ENCODE data around the gene NRSN2.
"Not testable (repeated sequence)": the region's sequence is repeated elsewhere in the genome, so short reads cannot be mapped to it uniquely, and the experiment has no call there.

The NRSN2 gene

DNA sequence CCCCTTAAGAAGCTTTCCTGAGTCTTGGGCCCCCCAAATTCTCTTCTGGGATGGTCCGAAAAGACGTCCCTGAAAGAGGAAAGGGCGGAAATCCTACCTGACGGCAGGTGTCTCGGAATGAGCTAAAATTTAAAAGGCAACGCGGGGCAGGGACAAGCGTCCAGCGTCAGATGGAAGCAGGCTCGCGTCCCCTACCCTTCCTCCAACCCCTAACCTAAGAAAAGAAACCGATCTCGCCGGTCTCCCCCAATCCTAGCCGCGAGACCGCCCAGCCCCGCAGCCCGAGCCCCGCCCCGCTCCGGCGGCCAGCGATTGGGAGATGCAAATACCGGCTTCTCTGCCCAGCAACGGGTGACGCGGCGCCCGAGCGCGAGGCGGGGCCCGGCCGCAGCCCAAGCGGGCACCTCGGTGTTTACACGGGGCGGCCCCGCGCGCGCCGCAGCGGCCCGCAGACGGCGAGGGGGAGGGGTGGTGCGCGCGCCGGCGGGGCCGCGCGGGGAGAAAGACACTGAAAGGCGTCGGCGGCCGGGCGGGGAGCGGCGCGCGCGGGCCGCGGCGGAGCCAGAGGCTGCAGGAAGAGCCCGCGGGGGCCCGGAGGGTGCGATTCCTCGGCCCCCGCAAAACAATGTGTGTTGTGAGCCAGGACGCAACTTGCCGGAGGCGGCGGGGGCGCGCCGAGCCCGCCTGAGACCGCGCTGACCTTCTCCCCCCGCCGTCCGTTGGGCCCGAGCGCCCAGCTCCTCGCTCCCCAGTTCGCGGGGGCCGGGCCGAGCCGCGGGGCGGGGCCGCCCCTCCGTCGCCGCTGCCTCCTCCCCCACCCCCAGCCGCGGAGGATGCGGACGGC, 21.6 kb upstream of the NRSN2 start, which contains the start of gene SOX12:
Gene SOX12 (plus strand): TSS at position 508 of the 844 bp plus-strand sequence. CDS start 373 bp downstream, outside the sequence.
- DNase-seq: peak; percentile 86

DNA sequence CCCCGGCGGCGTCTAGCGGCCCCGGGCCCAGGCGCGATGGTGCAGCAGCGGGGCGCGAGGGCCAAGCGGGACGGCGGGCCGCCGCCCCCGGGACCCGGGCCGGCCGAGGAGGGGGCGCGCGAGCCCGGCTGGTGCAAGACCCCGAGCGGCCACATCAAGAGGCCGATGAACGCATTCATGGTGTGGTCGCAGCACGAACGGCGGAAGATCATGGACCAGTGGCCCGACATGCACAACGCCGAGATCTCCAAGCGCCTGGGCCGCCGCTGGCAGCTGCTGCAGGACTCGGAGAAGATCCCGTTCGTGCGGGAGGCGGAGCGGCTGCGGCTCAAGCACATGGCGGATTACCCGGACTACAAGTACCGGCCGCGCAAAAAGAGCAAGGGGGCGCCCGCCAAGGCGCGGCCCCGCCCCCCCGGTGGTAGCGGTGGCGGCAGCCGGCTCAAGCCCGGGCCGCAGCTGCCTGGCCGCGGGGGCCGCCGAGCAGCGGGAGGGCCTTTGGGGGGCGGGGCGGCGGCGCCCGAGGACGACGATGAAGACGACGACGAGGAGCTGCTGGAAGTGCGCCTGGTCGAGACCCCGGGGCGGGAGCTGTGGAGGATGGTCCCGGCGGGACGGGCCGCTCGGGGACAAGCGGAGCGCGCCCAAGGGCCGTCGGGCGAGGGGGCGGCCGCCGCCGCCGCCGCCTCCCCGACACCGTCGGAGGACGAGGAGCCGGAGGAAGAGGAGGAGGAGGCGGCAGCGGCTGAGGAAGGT, 20.8 kb upstream of the NRSN2 start:
- DNase-seq: peak; percentile 52

DNA sequence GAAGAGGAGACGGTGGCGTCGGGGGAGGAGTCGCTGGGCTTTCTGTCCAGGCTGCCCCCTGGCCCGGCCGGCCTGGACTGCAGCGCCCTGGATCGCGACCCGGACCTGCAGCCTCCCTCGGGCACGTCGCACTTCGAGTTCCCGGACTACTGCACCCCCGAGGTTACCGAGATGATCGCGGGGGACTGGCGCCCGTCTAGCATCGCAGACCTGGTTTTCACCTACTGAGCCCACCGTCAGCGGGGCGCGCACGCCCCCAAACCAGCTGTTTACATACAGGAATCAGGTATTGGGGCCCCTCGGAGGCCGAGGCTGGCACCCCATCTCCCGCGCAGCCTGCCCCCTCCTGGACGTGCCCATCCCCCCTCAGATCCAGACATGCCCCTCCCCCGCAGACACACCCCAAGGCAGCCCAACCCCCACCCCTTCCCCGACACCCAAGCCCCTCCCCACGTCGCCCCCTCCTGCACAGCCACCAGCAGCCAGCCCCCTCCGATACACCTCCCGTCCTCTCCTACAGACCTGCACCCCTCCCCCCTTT, 20.2 kb upstream of the NRSN2 start:
- no peak for DNase-seq

DNA sequence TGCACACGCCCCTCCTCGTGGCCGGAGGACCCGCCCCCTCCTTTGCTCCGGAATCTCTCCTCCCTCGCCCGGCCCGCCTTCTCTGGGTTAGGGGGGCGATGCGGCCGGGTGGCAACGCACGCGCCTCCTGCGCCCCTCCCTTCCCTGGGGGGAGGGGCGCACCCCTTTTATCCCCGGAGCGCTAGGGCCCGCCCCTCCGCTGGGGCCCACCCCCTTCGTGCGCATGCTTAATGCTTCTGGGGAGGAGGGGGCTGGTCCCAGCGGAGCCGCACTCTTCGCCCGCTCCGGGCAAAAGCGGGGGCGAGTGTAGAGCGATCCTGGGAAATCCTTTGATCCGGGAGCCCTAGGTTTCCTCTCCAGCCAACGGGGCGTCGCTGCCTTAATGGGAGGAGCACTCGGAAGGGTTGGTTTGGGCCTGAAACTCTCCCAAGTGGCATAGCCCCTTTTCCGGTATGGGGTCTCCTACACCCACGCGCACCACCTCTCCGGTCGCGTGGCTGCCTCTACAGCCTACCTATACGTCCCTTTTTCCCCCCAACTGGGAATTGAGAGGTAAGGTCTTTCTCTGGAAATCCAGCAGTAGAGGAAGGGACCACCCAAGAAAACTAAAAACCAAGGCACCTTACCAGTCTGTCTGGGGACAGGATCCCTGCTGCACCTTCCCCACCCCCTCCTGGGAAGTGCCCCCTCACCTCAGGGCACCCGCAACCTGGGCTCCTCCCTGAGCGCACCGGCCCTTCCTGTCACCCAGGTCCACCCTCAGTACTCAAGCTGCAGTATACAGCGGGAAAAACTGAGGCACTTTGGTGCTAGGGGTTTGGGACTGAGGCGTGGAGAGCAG, 19.5 kb upstream of the NRSN2 start:
- peak; percentile 78 for DNase-seq

DNA sequence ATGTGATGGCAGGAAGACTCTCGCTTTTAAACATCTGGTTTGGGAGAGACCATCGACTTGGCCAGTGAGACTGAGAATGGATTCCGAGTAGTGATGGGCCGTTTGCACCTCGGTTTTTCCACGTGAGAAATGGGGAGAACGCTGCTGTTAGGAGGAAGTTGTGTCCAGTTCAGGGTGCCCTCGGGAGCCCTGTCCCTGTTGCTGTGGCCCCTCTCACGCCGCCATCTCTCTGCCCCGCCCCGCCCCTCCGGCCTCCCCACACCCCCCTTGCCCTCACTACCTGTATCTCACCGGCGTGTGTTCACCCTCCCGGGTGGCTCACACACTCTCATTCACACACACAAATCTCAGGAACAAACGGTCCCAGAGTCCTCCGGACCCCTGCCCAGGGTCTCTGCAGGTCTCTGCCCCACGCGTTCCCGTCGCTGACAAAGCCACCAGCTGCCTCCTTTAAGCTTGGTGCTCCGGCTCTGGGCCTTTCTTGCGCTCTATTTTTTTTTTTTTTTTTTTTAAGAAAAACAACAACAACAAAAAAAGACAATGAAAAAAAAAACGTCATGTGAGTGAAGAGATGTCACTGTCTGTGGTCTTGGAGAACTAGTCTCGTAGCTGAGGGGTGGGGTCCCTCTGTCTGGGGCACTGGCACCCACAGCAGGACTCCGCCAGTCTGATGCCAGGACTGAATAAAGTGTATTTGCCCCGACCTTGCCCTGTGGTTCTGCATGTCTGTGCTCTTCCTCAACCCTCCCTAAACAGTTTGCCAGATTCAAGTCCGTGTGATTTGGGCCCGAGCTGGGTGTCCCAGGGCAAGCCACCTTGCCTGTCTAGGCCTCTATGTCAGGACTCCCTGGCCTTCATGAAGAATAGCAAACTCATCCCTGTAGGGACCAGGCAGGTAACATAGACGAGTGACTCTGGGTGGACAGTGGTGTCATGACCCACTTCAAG, 18.6 kb upstream of the NRSN2 start:
- DNase-seq: no peak

DNA sequence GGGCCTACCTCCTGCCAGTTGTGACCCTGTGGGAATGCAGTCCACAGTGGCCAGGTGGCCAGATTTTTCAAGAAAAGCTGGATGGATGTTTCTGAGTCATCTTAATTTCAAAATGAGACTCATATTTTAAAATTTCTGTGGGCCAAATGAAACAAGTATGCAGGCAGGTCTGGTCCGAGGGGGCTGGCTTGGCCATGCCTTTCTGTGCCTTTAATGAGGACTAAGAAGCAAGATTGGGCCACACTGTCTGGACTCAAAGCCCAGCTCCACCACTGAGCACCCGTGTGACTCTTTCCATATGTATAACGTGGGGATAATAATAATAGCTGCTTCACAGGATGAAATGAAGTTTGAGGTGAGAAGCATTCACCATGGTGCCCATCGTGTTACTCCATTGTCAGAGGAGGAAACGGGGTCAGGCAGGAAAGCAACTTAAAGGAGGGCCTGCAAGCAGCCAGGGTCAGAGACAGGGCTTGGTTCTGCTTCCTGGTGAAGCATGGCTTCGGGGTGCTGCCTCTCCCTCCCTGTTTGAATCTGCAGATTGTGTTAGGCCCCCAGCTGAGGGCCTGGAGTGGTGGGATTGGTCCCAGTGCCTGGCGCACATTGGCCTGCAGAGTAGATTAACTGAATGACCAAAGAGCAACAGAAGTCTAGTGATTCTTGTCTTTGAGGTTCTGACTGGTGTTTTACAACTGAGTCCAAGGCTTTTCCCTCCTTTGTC, 17.8 kb upstream of the NRSN2 start:
- DNase-seq: no peak

DNA sequence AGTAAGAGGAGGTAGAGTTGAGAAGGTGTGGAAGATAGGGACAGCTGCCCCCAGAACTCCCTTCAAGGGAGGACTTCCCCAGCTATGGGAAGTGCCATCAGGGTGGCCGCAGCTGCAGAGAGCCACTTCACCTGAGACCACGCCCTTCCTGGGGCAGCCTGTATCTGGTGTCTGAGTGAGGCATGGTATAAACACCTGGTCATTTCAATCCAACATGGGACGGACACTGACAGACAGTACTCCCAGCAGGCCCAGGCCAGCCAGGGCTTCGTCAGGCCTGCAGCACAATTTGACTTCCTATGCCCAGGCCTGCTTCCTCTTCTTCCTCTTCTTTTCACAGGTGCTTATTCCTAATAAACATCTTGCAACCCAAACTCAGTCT, 17.1 kb upstream of the NRSN2 start:
- no peak for DNase-seq

DNA sequence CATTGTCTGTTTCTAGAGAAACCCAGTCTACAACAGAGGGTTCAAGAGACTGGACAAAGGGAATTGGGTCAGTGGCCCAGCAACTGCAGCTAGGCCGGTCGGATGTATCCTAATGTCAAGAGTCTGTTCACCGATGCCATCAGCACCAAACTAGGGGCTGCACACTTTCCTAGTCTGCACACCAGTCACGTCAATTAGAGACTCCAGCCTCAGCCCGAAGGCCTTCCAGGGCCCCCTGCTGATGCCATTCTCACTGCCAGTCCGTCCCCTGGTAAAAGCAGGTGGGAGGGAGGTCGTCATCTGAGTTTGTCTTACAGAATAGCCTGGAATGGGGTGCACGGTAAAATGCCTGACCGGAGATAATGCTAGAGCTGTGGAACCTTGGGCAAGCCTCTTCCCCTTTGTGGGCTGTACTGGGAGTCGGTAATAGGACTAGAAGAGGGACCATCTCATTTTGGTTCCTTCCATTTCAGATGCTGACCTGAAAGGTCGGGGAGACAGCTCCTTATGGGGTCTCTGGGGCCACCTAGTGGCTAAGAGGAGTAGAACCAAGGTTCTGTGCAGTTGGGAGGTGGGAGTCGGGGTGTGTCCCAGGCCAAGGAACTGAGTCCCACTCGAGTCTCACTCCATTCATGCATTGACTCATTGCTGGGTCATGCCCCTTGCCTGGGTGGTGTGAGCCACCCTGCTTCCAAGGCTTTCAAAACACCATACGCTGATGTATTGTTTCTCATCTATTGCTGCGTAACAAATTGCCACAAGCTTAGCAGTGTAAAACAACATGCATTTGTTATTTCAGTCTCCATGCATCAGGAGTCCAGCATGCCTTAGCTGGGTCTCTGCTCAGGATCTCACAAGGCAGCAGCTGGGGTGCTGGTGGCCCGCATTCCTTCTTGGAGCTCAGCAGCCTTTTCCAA, 16.4 kb upstream of the NRSN2 start:
- DNase-seq: no peak

DNA sequence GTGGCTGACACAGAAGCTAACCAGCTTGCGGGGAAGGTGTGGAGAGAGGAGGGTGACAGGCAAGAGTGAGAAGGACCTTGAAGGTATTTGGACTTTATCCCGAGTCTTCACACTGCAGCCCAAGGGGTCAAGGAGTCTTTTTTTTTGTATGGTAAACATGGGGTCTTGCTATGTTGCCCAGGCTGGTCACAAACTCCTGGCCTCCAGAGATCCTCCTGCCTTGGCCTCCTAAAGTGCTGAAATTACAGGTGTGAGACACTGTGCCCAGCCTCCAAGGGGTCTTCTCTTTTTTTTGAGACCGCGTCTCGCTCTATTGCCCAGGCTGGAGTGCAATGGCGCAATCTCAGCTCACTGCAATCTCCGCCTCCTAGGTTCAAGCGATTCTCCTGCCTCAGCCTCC, 12.3 kb upstream of the NRSN2 start:
- no peak for DNase-seq

DNA sequence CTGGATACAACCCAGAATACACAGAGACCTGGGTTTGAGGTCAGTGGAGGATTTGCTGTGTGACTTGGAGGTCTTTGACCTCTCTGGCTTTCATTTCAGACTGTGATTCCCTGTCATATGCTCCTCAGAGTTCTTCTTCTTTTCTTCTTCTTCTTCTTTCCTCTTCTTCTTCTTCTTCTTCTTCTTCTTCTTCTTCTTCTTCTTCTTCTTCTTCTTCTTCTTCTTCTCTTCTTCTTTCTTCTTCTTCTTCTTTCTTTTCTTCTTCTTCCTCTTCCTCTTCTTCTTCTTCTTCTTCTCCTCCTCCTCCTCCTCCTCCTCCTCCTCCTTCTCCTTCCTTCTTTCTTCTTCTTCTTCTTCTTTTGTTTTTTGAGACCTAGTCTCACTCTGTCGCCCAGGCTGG, 10.9 kb upstream of the NRSN2 start:
- DNase-seq: not testable (repeated sequence)

DNA sequence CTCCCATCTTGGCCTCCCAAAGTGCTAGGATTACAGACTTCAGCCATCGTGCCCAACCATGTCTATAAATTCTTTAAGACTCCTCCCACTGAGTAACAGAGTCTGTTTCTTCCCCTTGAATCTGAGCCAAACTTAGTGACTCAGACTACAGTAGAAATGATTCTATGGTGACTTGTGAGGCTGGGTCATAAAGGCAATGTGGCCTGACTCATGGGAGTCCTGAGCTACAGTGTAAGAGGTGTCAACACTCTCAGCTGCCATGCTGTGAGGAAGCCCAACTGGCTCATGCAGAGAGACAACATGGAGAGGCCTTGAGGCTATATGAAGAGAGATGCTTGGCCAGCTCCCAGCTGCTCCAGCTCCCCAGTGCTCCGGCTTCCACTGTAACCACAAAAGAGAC, 5.2 kb upstream of the NRSN2 start:
- DNase-seq: no peak

DNA sequence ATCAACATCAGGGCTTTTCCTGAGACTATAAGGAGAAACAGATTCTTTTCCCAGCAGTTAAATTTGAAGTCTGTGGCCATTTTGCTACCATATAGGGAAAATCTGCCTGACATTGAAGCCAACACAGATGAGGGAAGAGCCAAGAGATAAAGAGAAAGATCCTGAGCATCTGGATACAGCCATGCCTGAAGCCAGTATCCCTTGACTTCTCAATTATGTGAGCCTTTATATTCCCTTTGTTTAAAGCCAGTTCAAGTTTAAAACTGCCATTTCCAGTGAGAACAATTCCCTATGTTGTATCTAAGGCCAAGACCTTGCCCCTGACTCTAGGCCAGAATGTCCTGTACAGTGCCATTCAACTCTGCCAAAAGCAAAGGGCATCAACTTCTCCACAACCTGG, 3.8 kb upstream of the NRSN2 start:
- DNase-seq: no peak

DNA sequence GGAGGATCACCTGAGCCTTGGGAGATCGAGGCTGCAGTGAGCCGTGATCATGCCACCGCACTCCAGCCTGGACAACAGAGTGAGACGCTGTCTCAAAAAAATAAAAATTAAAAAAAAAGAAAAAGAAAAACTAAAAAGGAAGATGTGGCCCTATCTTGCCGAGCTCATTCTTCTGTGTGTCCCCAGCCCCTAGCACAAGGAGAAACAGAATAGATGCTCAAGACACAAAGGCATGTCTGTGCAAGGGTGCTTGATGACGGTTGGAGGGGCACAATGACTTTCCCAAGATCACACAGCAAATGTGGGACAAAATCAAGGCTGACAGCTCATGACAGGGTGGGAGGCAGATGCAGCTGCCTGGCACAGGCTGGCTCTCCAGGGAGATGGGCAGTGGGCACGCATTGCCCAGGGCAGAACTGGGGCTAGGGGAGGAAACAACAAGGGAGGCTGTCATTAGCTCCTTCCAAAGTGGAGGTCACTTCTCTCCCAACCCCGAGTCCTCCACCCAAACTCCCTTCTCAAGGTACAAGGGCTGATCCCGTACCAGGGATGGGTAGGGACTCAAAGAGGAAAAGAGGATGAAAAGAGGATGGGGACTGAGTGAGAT, 775 bp upstream of the NRSN2 start:
- DNase-seq: no peak

DNA sequence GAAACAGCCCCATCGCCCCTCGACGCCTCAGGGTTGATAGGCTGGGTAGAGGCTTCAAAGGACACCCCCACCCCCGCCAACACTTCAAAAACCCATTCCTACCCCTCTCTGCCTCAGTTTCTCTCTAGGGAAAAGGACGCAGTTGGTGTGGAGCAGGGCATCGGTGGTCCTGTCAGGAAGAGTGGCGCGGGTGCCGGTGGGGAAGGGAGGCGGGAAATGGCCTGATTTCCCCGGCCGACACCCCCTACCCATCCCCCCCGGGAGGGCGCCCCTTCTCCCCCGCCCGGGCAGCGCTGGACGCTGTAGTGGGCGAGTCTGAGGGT, 367 bp downstream of the NRSN2 start:
- DNase-seq: no peak

DNA sequence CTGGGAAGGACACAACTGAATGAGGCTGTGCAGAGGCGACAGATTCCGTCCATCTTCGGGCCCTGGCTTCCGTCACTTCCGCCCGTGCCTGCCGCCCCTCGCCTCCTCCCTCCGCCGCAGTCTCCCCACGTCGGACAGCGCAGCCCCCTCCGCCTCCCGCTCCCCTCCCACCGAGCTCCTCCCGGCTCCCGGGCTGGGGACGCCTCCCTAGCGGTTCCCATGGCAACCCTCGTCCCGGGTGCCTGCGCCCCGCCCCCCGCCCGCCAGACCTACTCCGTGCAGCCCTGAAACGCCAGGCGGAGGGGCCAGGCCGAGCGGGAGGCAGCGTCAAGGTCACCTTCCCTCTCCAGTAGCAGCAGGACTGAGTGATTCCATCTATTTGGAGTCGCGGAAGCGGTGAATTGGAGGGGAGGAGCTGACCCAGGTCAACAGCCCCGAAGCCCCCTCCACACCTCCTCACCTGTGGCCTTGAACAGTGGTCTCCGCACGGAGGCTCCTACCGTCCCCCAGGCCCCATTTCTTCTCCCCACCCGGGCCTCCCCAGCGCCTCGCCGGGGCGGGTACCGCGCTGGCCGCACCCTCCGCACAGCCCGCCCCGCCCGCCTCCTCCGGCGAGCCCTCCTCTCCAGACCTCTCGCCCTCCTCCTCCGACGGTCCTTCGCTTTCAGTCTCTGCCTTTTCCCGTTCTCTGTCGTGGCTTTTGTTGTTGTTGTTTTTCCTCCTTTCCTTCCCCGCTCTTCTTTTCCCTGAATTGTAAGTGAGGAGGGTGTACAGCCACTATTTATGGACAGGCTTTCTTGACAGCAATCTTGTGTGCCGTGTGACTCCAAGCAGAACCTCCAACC, 951 bp downstream of the NRSN2 start:
- peak; percentile 94 for DNase-seq

DNA sequence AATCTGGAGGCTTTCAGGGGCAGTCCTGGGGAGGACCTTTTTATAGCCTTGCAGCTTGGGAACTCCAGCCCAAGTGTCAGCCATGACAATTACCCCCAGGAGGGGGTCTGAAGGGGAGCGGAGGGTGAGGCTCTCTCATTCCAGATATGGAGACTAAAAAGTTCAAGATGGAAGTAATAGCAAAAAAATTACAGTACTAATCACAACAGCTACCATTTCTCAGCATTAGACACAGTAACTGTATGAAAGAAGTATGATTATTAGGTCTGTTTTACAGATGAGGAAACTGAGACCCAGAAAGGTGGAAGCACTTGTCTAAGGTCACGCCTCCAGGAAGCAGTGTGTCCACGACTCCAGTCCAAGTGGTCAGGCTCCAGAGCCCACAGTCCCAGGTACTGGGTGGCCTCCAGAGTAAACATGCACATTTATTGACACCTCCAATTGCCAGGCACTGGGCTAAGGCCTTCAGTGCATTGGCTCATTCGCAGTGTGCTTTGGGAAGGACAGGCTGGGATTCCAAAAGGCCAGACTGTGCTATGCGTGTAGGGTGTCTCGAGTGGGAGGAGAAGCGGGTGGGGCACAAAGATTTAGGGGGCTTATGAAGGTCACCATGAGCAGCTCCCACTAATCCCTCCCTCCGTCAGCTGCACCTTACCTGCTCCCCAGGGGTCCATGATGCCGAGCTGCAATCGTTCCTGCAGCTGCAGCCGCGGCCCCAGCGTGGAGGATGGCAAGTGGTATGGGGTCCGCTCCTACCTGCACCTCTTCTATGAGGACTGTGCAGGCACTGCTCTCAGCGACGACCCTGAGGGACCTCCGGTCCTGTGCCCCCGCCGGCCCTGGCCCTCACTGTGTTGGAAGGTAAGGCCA, 2.3 kb downstream of the NRSN2 start:
- no peak for DNase-seq

DNA sequence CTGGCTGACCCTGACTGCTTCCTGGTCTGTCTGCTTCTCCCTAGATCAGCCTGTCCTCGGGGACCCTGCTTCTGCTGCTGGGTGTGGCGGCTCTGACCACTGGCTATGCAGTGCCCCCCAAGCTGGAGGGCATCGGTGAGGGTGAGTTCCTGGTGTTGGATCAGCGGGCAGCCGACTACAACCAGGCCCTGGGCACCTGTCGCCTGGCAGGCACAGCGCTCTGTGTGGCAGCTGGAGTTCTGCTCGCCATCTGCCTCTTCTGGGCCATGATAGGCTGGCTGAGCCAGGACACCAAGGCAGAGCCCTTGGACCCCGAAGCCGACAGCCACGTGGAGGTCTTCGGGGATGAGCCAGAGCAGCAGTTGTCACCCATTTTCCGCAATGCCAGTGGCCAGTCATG, 6.3 kb downstream of the NRSN2 start:
- no peak for DNase-seq
